GM19328 (cell line): ENCODE measurements around the gene CHCHD10.

Experiments used
- ATAC-seq: cut with Tn5 transposase; IDR thresholded peaks from one replicate; pipeline ENCODE4 v1.9.1; 2021; ENCODE audit warnings: mild to moderate bottlenecking, moderate library complexity; ENCODE audit not compliant: unreplicated experiment

CHCHD10 gene

GRCh38 chr22:23773483-23774113 is 5.8 kb upstream of the CHCHD10 start:
- no peak for ATAC-seq

GRCh38 chr22:23772649-23773473 is 5.1 kb upstream of the CHCHD10 start, which contains the start of gene MMP11:
Gene MMP11, plus strand, starts transcription at chr22:23772849. Its CDS starts 22 bp downstream, at chr22:23772871.
- no peak for ATAC-seq

GRCh38 chr22:23772315-23772648 is 4.5 kb upstream of the CHCHD10 start:
- no peak for ATAC-seq

GRCh38 chr22:23769321-23769965 is 1.7 kb upstream of the CHCHD10 start:
- no peak for ATAC-seq

- no peak for ATAC-seq
Measured at GRCh38 chr22:23767303-23767672, 484 bp downstream of the CHCHD10 start.

- ATAC-seq, result no peak
Measured at GRCh38 chr22:23764899-23765881, 2.6 kb downstream of the CHCHD10 start.

GRCh38 chr22:23763954-23764353 is 3.8 kb downstream of the CHCHD10 start:
- ATAC-seq, result no peak

GRCh38 chr22:23763579-23763945 is 4.2 kb downstream of the CHCHD10 start:
- no peak for ATAC-seq

- ATAC-seq, result no peak
Measured at GRCh38 chr22:23762842-23763578, 4.8 kb downstream of the CHCHD10 start, which contains the start of gene C22orf15. Gene C22orf15, plus strand, starts transcription at chr22:23762990. Its CDS starts 317 bp downstream, at chr22:23763307.

GRCh38 chr22:23760056-23760455 is 7.7 kb downstream of the CHCHD10 start:
- no peak for ATAC-seq

GRCh38 chr22:23759566-23759965 is 8.2 kb downstream of the CHCHD10 start:
- ATAC-seq, result no peak

- no peak for ATAC-seq
Measured at GRCh38 chr22:23756891-23757290, 10.9 kb downstream of the CHCHD10 start.

- no peak for ATAC-seq
Measured at GRCh38 chr22:23755711-23756110, 12.1 kb downstream of the CHCHD10 start.

GRCh38 chr22:23754980-23755636 is 12.7 kb downstream of the CHCHD10 start:
- no peak for ATAC-seq

- ATAC-seq, result no peak
Measured at GRCh38 chr22:23754220-23754919, 13.4 kb downstream of the CHCHD10 start, which contains the start of gene VPREB3. Gene VPREB3, minus strand, starts transcription at chr22:23754425. Its CDS starts 62 bp downstream, at chr22:23754363.

GRCh38 chr22:23753385-23753784 is 14.4 kb downstream of the CHCHD10 start:
- no peak for ATAC-seq

- no peak for ATAC-seq
Measured at GRCh38 chr22:23752750-23753149, 15.0 kb downstream of the CHCHD10 start.

- no peak for ATAC-seq
Measured at GRCh38 chr22:23752090-23752691, 15.6 kb downstream of the CHCHD10 start.
